WTC11 (cell line): ENCODE data around the gene BCL11B. TPM values are rescaled to one million over a fixed set of nuclear protein-coding genes. Genes with fewer than 3 reads are reported as not detected.

Experiments
- ATAC-seq: fragments of 200-7000 bp; cut with Tn5 transposase; 2 replicates; pipeline ENCODE4 v1.10.0; 2021; ENCODE audit warnings: mild to moderate bottlenecking, moderate library complexity
- CTCF ChIA-PET: fragments of 300-600 bp; sonication (Branson Sonifier 250); formaldehyde crosslinking; loops from one replicate; lab custom pipeline; 2021; ENCODE audit warnings: antibody characterized with exemption; lab: Charles Lee
- POLR2A ChIA-PET: fragments of 350-600 bp; sonication (Branson Sonifier 250); formaldehyde crosslinking; loops from one replicate; lab custom pipeline; 2021; ENCODE audit warnings: antibody characterized with exemption; lab: Charles Lee
- DNase-seq: peaks from one replicate; pipeline ENCODE4 v3.0.0; 2021; ENCODE audit warnings: low spot score
- H3K27ac Mint-ChIP-seq: 2 replicates; pipeline ENCODE4 v1.8.0; 2021; ENCODE audit warnings: mixed read lengths
- H3K27me3 Mint-ChIP-seq: 2 replicates; pipeline ENCODE4 v1.8.0; 2021; ENCODE audit warnings: low read depth, mild to moderate bottlenecking, moderate library complexity, mixed read lengths
- H3K36me3 Mint-ChIP-seq: 2 replicates; pipeline ENCODE4 v1.8.0; 2021; ENCODE audit warnings: mixed read lengths
- H3K4me1 Mint-ChIP-seq: 2 replicates; pipeline ENCODE4 v1.8.0; 2022; ENCODE audit warnings: mixed read lengths
- H3K4me3 Mint-ChIP-seq: 2 replicates; pipeline ENCODE4 v1.8.0; 2021; ENCODE audit warnings: mild to moderate bottlenecking, moderate library complexity, mixed read lengths
- H3K9me3 Mint-ChIP-seq: 2 replicates; pipeline ENCODE4 v1.8.0; 2021; ENCODE audit warnings: mixed read lengths
- ATF1 ChIP-seq: sonication (generic); formaldehyde crosslinking; IDR thresholded peaks from 2 replicates; pipeline ENCODE4 v1.8.1; 2023; ENCODE audit warnings: mild to moderate bottlenecking, moderate library complexity, missing genetic modification reagents
- ATF2 ChIP-seq: sonication (generic); formaldehyde crosslinking; IDR thresholded peaks from 2 replicates; pipeline ENCODE4 v1.8.1; 2022; ENCODE audit warnings: low read depth, missing genetic modification reagents, borderline replicate concordance
- ATF3 ChIP-seq: sonication (generic); formaldehyde crosslinking; conservative IDR thresholded peaks from 2 replicates; pipeline ENCODE4 v1.8.1; 2022; ENCODE audit warnings: mild to moderate bottlenecking, missing genetic modification reagents
- CBFB ChIP-seq: sonication (generic); formaldehyde crosslinking; IDR thresholded peaks from 2 replicates; pipeline ENCODE4 v1.8.1; 2022; ENCODE audit warnings: mild to moderate bottlenecking, low read depth, missing genetic modification reagents
- CREB1 ChIP-seq: sonication (generic); formaldehyde crosslinking; IDR thresholded peaks from 2 replicates; pipeline ENCODE4 v1.8.0; 2023; ENCODE audit warnings: mild to moderate bottlenecking, missing genetic modification reagents
- CREM ChIP-seq: sonication (generic); formaldehyde crosslinking; IDR thresholded peaks from 2 replicates; pipeline ENCODE4 v1.8.1; 2022; ENCODE audit warnings: mild to moderate bottlenecking, missing genetic modification reagents, moderate library complexity
- E2F1 ChIP-seq: sonication (generic); formaldehyde crosslinking; IDR thresholded peaks from 2 replicates; pipeline ENCODE4 v1.8.0; 2022; ENCODE audit warnings: mild to moderate bottlenecking, missing genetic modification reagents
- E2F5 ChIP-seq: sonication (generic); formaldehyde crosslinking; IDR thresholded peaks from 2 replicates; pipeline ENCODE4 v1.8.1; 2022; ENCODE audit warnings: mild to moderate bottlenecking, moderate library complexity, missing genetic modification reagents
- ELF4 ChIP-seq: sonication (generic); formaldehyde crosslinking; IDR thresholded peaks from 2 replicates; pipeline ENCODE4 v1.8.1; 2022; ENCODE audit warnings: low read depth, mild to moderate bottlenecking, moderate library complexity, missing genetic modification reagents
- ESRRA ChIP-seq: sonication (generic); formaldehyde crosslinking; IDR thresholded peaks from 2 replicates; pipeline ENCODE4 v1.8.1; 2022; ENCODE audit warnings: mild to moderate bottlenecking, missing genetic modification reagents, borderline replicate concordance
- GTF2I ChIP-seq: fragments of 250-450 bp; sonication (Bioruptor Pico); conservative IDR thresholded peaks from 2 replicates; pipeline ENCODE4 v1.4.0; 2021; ENCODE audit warnings: mild to moderate bottlenecking
- IRF1 ChIP-seq: sonication (generic); formaldehyde crosslinking; IDR thresholded peaks from 2 replicates; pipeline ENCODE4 v1.8.0; 2023; ENCODE audit warnings: missing genetic modification reagents
- JUN ChIP-seq: sonication (generic); formaldehyde crosslinking; IDR thresholded peaks from 2 replicates; pipeline ENCODE4 v1.8.0; 2023; ENCODE audit warnings: mild to moderate bottlenecking, missing genetic modification reagents
- MLX ChIP-seq: sonication (generic); formaldehyde crosslinking; IDR thresholded peaks from 2 replicates; pipeline ENCODE4 v1.8.1; 2023; ENCODE audit warnings: mild to moderate bottlenecking, missing genetic modification reagents, moderate library complexity
- NFE2L1 ChIP-seq: sonication (generic); formaldehyde crosslinking; IDR thresholded peaks from 2 replicates; pipeline ENCODE4 v1.8.1; 2023; ENCODE audit warnings: missing genetic modification reagents
- NFYB ChIP-seq: sonication (generic); formaldehyde crosslinking; conservative IDR thresholded peaks from 2 replicates; pipeline ENCODE4 v1.8.0; 2022; ENCODE audit warnings: low read depth, missing genetic modification reagents
- SMAD3 ChIP-seq: sonication (generic); formaldehyde crosslinking; IDR thresholded peaks from 2 replicates; pipeline ENCODE4 v1.8.0; 2022; ENCODE audit warnings: missing genetic modification reagents, mild to moderate bottlenecking, borderline replicate concordance
- SOX15 ChIP-seq: fragments of 250-450 bp; sonication (Bioruptor Pico); IDR thresholded peaks from 2 replicates; pipeline ENCODE4 v1.9.0; 2021; ENCODE audit warnings: mild to moderate bottlenecking
- TEAD4 ChIP-seq: sonication (generic); formaldehyde crosslinking; IDR thresholded peaks from 2 replicates; pipeline ENCODE4 v1.8.0; 2022; ENCODE audit warnings: mild to moderate bottlenecking, missing genetic modification reagents
- USF1 ChIP-seq: sonication (generic); formaldehyde crosslinking; IDR thresholded peaks from 2 replicates; pipeline ENCODE4 v1.8.0; 2022; ENCODE audit warnings: mild to moderate bottlenecking, missing genetic modification reagents
- ZBTB43 ChIP-seq: sonication (generic); formaldehyde crosslinking; IDR thresholded peaks from 2 replicates; pipeline ENCODE4 v1.8.1; 2023; ENCODE audit warnings: mild to moderate bottlenecking, missing genetic modification reagents
- ZNF138 ChIP-seq: sonication (generic); formaldehyde crosslinking; conservative IDR thresholded peaks from 2 replicates; pipeline ENCODE4 v1.8.1; 2022; ENCODE audit warnings: mild to moderate bottlenecking, moderate library complexity, missing genetic modification reagents
- ZNF232 ChIP-seq: sonication (generic); formaldehyde crosslinking; IDR thresholded peaks from 2 replicates; pipeline ENCODE4 v1.8.0; 2022; ENCODE audit warnings: mild to moderate bottlenecking, missing genetic modification reagents
- ZNF281 ChIP-seq: sonication (generic); formaldehyde crosslinking; IDR thresholded peaks from 2 replicates; pipeline ENCODE4 v1.8.0; 2023; ENCODE audit warnings: mild to moderate bottlenecking, missing genetic modification reagents
- ZNF423 ChIP-seq: fragments of 250-450 bp; sonication (Bioruptor Pico); IDR thresholded peaks from 2 replicates; pipeline ENCODE4 v2.1.2; 2022; ENCODE audit warnings: mild to moderate bottlenecking, moderate library complexity
- ZNF671 ChIP-seq: fragments of 250-450 bp; sonication (Bioruptor Pico); IDR thresholded peaks from 2 replicates; pipeline ENCODE4 v1.8.0; 2021; ENCODE audit warnings: mild to moderate bottlenecking
- total RNA-seq: library from RNA; stranded (reverse); gene quantifications from 3 replicates; pipeline ENCODE4 v1.2.3, GENCODE V29; 2021

Gene BCL11B
- total RNA-seq, 1 experiment from 2014 or later: 9.1 TPM

GRCh38 chr14:99250636-99251208 lies 21.3 kb downstream of the BCL11B start:
- peaks cover 3% of the 10 kb centered on the region for H3K36me3 Mint-ChIP-seq
- no peak for DNase-seq
- peaks cover 61% of the 10 kb centered on the region for H3K4me1 Mint-ChIP-seq
- H3K27ac Mint-ChIP-seq: no peak overlapping the region; the same call in 1 of the 2 replicates
- H3K27me3 Mint-ChIP-seq: no peaks in the 10 kb centered on the region
- ChIA-PET POLR2A (no interaction called here), CTCF (interaction anchor here (1.6 kb wide), 1 partner anchor 26 kb away, joined by 5 read pairs; no protein-coding TSS in a partner anchor)
- no peaks in the 10 kb centered on the region for H3K9me3 Mint-ChIP-seq
- TF ChIP-seq ATF3 (no peak), ATF1 (CRISPR knock-in tag) (no peak), CBFB (no peak), SOX15 (no peak), GTF2I (no peak), E2F1 (CRISPR knock-in tag) (no peak), ELF4 (CRISPR knock-in tag) (no peak), USF1 (CRISPR knock-in tag) (no peak), ATF2 (no peak), MLX (no peak), ZNF671 (CRISPR knock-in tag) (no peak)
- no peak overlapping the region for H3K4me3 Mint-ChIP-seq
- ATAC-seq: no peak

GRCh38 chr14:99249389-99249788 lies 22.6 kb downstream of the BCL11B start:
- DNase-seq (no peak), ATAC-seq (no peak)
- ChIA-PET CTCF (interaction anchor here (1.6 kb wide), 1 partner anchor 25 kb away, joined by 5 read pairs; no protein-coding TSS in a partner anchor), POLR2A (no interaction called here)
- no peak overlapping the region for H3K4me3 Mint-ChIP-seq
- H3K9me3 Mint-ChIP-seq: no peaks in the 10 kb centered on the region
- H3K36me3 Mint-ChIP-seq: peaks cover 3% of the 10 kb centered on the region
- 0 out of 2 replicates have a peak overlapping the region, but pooled peaks have one; percentile 68 for H3K27ac Mint-ChIP-seq
- H3K27me3 Mint-ChIP-seq: no peaks in the 10 kb centered on the region
- peaks cover 64% of the 10 kb centered on the region for H3K4me1 Mint-ChIP-seq
- TF ChIP-seq IRF1 (CRISPR knock-in tag) (no peak), ZNF232 (CRISPR knock-in tag) (no peak), USF1 (CRISPR knock-in tag) (no peak), CREB1 (CRISPR knock-in tag) (no peak), NFE2L1 (no peak), SMAD3 (CRISPR knock-in tag) (no peak), JUN (CRISPR knock-in tag) (no peak), ZBTB43 (CRISPR knock-in tag) (no peak), TEAD4 (CRISPR knock-in tag) (no peak), ZNF423 (CRISPR knock-in tag) (no peak), NFYB (CRISPR knock-in tag) (no peak), ATF1 (CRISPR knock-in tag) (no peak), ZNF281 (CRISPR knock-in tag) (no peak), E2F5 (CRISPR knock-in tag) (no peak), ZNF138 (CRISPR knock-in tag) (no peak), ESRRA (CRISPR knock-in tag) (no peak), CREM (CRISPR knock-in tag) (no peak)
